Measurements from ENCODE around the gene URB1.
"Not testable (repeated sequence)": the region's sequence is repeated elsewhere in the genome, so short reads cannot be mapped to it uniquely, and the experiment has no call there.

Gene URB1

GRCh38 chr21:32319012-32319411 lies 73.8 kb downstream of the URB1 start:
- no peak for DNase-seq (ENCODE audit: low read depth)

- no peak for DNase-seq (ENCODE audit: low read depth)
These were observed 75.1 kb downstream of the URB1 start for GRCh38 chr21:32317726-32318125.

- DNase-seq (ENCODE audit: low read depth), result no peak
These were observed 76.2 kb downstream of the URB1 start for GRCh38 chr21:32316361-32317215.

GRCh38 chr21:32315511-32316281 lies 77.1 kb downstream of the URB1 start:
- no peak for DNase-seq (ENCODE audit: low read depth)

- DNase-seq (ENCODE audit: low read depth), result no peak
These were observed 78.0 kb downstream of the URB1 start for GRCh38 chr21:32314806-32315205.

GRCh38 chr21:32312976-32313375 lies 79.8 kb downstream of the URB1 start:
- DNase-seq (ENCODE audit: low read depth), result no peak

- DNase-seq (ENCODE audit: low read depth), result no peak
These were observed 80.5 kb downstream of the URB1 start for GRCh38 chr21:32312326-32312725.

- DNase-seq (ENCODE audit: low read depth), result no peak
These were observed 81.2 kb downstream of the URB1 start for GRCh38 chr21:32311621-32312020.

- not testable (repeated sequence) for DNase-seq (ENCODE audit: low read depth)
These were observed 81.8 kb downstream of the URB1 start for GRCh38 chr21:32310976-32311375.

GRCh38 chr21:32309906-32310460 lies 82.8 kb downstream of the URB1 start:
- no peak for DNase-seq (ENCODE audit: low read depth)

GRCh38 chr21:32308696-32309095 lies 84.1 kb downstream of the URB1 start:
- DNase-seq (ENCODE audit: low read depth), result no peak

- no peak for DNase-seq (ENCODE audit: low read depth)
These were observed 85.1 kb downstream of the URB1 start for GRCh38 chr21:32307706-32308105.

GRCh38 chr21:32306021-32306780 lies 86.6 kb downstream of the URB1 start:
- no peak for DNase-seq (ENCODE audit: low read depth)

GRCh38 chr21:32304998-32305397 lies 87.8 kb downstream of the URB1 start:
- DNase-seq (ENCODE audit: low read depth), result no peak

- DNase-seq (ENCODE audit: low read depth), result no peak
These were observed 89.4 kb downstream of the URB1 start for GRCh38 chr21:32303385-32303784.

- no peak for DNase-seq (ENCODE audit: low read depth)
These were observed 90.3 kb downstream of the URB1 start for GRCh38 chr21:32302560-32302959.

GRCh38 chr21:32301596-32301995 lies 91.2 kb downstream of the URB1 start:
- no peak for DNase-seq (ENCODE audit: low read depth)

- no peak for DNase-seq (ENCODE audit: low read depth)
These were observed 92.6 kb downstream of the URB1 start for GRCh38 chr21:32300117-32300681.

- DNase-seq (ENCODE audit: low read depth), result no peak
These were observed 93.1 kb downstream of the URB1 start for GRCh38 chr21:32299695-32300094.

GRCh38 chr21:32298658-32299081 lies 94.1 kb downstream of the URB1 start, which contains the start of gene MRAP:
MRAP (plus strand) TSS chr21:32298855; CDS start chr21:32298972, 117 bp downstream.
- DNase-seq (ENCODE audit: low read depth), result no peak

- DNase-seq (ENCODE audit: low read depth), result no peak
These were observed 94.7 kb downstream of the URB1 start for GRCh38 chr21:32298148-32298559.

GRCh38 chr21:32297449-32297848 lies 95.4 kb downstream of the URB1 start:
- no peak for DNase-seq (ENCODE audit: low read depth)

Data from stimulated activated CD8-positive, alpha-beta memory T cell treated with anti-CD3 and anti-CD28 coated beads, Interleukin-4, amount 100 ng/mL, for 24 hours (primary cell).